Stimulated activated CD4-positive, alpha-beta T cell treated with anti-CD3 and anti-CD28 coated beads, Interleukin-15, amount 100 ng/mL, for 24 hours (primary cell): ENCODE data around the gene RPS18.

Source experiments
- DNase-seq: peaks from one replicate; pipeline ENCODE4 v3.0.0-alpha.2; 2020

The RPS18 gene

DNA sequence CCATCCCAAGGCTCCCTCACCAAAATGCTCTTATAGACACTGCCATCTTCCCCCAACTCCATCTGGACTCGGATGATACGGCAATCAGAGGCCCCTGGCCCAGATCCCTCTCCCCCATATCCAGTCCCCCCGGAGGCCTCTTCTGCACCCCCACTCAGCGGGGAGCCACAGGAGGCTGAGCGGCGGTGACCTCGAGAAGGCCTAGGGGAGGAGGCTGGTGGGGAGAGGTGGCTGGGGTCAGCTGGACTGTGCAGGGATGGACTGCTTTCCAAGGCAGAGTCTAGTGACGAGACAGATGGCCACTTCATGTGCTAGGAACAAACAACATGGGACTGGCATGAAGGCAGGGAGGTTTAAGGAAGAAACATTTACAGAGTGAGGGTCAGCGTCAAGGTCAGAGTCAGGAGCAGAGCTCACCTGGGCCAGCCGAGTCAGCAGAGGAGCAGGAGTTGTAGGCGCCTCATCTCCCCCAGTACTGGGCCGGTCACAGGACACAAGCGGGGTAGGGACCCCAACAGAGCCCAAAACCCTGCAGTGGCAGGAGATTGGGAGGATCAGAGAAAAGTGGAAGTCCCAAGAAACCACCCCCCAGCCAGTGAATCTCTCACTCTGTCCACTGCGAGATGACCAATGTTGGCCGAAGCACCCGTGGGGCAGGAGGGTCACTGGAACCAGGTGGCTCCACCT, 21.3 kb downstream of the RPS18 start:
- no peak for DNase-seq

DNA sequence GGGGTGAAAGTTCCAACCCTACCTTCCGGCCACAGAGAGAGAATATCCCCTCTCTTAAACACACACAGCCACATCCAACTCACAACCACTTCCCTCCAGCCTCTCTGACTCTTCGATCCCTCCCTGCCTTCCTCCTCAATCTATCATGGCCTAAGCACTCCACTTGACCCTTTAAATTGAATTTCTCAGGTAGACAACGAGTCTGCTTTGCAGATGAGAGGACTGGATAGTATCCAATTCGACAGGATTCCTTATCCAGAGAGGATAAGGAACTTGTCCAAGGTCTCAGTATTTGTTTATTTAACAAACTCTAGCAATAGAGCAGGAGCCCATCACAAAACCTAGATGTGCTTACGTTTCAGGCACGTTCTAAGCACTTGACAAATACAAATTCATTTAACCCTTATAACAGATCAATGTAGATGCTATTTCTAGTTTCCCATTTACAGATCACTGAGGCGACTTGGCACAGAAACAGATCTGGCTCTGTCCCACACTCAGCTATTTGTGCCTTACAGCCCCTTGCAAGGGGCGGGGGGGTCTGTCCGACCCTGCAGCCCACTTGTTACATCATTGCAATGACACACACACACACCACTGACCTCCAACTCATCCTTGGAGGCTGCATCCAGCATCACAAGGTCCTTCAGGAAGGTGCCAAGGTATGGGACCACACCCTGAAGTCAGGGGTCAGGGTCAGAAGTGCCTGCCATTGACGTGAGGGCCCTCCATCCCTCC, 22.4 kb downstream of the RPS18 start:
- no peak for DNase-seq

DNA sequence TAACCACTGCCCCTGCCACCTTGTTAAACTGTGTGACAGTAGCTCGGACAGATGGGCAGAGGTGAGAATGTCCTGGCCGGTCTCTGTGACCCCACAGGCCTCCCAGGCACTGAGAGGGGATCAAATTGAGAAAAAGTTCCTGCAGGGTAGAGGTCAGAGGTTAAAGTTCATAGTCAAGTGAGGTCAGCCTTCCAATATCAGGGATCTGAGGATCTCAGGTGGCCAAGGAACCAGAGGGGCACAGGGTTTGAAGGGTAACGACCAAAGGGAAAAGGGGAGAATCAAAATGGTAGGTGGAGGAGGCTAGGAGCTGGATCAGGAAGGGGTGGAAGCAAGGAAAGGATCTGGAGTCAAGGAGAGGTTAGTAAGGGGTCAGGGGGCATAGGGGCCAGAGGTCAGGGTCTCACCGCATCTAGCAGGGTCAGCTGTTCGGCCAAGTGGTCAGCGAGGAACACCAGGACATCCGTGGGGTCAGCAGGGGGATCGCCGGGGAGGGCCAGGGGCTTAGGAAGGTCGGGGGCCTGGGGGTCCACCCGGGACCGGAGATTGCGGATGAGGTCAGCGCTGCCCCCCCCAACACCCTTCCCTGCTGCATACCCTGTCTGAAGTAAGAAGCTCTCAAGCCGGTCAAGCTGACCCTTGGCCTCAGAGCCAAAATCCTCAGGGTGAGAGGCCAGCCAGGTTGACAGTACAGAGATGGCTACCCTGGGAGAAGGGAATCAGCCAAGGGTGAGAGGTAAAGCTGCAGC, 23.9 kb downstream of the RPS18 start:
- no peak for DNase-seq

DNA sequence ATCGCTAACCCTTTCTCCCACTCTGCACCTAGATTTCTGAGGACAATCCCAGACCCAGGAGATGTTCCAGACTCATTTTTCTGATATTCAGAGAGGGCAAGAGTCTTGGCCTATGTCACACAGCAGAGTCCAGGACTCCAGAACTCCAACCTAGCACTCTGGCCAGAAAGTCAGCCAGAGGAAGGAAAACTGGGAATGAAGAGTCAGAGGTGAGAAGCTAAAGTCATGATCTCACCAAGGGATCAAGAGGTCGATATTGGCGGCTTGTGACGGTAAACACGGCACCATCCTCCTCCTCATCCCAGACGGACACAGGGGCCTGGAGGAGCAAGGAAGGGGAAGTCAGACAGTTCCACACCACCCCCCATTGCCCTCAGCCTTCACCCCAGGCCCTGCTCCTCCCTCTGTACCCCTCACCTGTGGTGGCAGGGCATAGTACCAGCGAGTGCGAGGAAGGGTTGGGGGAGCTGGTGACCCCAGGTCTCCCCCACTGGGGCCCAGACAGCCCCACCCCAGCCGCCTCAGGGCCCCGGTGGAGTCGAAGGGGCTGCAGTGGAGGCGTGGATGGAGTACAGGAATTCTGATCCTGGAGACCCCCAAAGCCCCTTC, 25.0 kb downstream of the RPS18 start:
- DNase-seq: no peak

DNA sequence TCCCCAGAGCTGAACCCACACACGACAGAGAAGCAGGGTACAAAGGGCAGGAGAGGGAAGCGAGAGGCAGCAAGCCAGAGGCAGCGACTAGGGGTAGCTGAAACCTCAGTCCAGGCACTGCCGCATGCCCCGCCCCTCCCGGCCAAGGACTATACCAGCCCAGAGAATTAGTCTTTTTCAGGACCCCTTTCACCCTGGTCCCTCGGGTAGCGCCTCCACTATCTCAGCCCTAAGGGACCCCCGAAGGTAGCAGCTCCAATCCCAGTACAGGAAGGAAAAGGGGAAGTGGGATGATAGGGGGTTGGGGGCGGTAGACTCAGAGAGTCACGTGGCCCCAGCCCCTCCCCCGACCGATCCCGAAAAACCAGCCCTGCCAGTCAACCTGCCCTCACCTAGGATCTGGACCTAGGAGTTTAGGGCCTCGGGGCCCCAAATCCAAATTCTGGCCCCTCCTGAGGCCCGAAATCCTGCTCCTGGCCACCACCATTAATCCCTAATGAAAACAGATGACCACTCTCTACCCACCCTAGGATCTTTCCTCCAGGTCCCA, 25.6 kb downstream of the RPS18 start:
- DNase-seq: no peak

DNA sequence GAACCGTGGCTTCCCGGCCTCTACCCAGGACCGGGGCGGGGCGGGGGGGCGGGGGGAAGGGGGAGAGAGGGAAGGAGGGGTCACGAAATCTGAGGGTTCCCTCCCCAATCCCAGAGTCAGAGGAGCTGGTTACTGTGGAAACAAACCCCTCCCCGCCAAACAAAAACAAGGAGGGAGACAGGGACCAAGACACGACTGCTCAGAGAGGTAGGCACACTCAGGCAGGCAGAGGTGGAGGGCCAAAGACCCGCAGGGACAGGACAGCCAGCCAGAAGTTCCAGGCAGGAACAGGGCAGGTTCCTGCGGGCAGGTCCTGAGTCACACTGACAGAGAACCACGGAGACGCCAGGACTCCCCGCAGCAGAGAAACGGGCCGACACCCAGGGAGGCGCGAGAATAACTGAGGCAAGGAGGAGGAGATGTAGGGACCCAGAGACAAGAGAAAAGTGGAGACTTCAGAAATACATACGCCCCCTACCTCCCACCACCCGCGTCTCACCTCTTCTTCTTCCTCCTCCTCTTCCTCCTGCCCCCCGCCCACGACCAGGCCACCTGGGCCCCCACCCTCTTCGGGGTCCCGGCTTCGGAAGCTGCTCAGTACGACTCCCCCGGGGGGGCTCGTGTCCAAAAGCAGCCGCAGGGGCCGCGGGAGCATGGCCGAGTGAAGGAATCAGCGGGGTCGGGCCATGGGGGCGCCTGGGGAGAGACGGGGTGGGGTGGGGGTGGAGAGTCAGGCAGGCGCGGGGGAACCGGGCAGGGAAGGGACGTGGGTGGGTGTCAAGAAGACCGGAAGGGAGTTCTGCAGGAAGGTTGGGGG, 26.3 kb downstream of the RPS18 start:
- peak; percentile 76 for DNase-seq

DNA sequence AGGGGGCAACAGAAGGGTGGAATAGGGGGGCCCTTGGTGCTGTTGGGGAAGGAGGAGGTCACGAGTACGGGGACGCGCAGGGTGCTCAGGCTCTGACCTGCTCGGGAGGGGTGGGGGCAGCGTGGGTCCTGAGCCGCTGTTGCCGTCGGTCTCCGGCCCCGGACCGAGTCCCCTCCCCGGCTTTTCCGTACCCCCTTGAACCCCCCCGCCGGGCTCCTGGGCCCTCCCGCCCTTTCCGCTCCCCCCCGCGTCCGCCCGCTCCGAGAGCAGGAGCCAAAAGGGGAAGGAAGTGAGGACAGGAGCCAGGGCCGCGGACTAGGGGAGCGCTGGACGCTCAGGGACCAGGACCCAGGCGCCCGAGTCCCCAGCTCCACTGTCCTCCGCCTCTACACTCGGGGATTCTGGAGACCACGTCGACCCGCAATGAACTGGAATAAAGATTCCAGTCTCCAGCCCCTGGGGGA, 26.9 kb downstream of the RPS18 start, which contains the start of gene RGL2:
Gene RGL2, minus strand, starts transcription at position 170 of the 464 bp plus-strand sequence. CDS start 332 bp downstream, outside the sequence.
- DNase-seq: peak; percentile 71

DNA sequence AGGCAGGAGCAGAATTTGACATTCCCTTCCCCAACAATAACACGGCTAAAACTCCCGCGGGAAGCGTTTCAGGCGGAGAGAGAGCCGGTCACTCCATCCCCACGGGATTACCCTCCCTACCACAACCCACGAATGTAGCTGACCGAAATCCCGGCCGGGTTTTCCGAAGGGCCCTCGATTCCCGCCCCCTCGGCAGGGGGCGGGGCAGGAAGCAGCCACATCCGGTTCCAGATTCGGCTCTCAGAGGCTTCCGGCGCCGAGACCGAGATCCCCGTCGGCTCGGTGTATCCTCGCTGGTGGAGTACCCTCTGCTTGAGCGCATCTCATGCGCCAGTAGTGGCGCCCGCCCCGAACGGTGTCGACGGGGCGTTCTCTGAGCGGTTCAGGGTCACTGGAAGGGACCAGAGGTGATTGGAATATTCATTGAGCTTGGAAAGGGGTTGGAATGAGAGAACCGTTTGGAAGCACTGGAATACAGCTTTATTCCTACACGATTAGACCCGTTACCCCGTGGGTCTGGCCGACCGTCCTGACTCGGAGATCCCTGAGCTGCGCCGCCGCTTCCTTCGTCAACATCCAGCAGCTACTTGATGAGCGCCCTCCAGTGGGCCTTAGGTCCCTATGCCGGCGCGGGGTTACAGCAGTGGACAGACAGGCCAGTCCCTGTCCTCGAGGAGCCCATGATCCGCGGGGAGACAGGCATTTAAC, 27.5 kb downstream of the RPS18 start:
- peak; percentile 95 for DNase-seq

DNA sequence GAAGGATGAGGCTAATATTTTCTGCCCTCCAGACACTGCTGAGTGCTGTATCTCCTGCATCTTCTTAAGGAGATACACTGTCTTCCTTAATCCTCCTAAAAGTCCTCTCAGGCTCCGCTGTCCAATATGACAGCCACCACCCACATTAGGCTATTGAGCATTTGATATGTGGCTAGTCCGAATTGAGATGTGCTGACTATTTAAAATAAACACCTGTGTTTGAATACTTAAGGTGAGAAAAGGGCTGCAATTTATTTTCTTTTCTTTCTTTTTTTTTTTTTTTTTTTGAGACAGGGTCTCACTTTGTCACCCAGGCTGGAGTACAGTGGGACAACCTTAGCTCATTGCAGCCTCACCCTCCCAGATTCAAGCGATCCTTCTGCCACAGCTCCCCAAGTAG, 30.0 kb downstream of the RPS18 start:
- DNase-seq: no peak

DNA sequence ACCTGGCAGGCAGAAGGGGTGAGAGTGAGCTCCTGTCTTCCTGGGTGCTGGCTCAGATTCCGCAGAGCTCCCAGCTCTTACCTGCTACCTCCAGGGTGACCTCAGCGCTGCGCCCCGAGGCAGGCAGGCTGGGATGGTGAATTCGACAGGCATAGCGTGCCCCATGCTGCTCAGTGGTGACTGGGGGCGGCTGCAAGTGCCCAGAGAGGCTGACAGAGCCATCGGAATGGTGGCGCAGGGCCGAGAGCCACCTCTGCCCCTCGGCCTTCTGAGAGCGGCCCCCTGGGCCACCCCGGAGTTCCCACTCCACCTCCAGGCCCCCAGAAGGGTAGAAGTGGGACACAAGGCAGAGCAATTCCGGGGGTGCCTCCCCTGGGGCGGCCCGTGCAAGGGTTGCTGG, 32.3 kb downstream of the RPS18 start:
- no peak for DNase-seq

DNA sequence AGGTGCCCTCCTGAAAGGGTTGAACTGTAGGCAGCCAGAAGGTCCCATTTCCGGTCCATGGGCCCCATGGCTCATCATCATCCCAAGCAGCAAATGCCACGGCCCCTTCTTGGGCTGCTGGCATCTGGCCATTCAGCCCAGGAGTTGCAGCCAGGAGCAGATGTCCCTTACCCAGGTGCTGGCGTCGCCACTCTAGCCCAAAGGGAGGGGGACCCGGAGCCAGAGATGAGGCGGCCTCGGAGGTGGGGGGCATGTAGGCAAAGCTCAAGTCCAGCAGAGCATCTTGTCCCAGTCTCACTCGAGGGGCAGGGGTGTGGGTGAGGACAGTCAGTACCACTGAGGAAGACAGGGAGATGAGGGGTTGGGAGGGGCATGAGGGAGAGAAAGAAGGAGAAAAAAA, 33.2 kb downstream of the RPS18 start:
- no peak for DNase-seq

DNA sequence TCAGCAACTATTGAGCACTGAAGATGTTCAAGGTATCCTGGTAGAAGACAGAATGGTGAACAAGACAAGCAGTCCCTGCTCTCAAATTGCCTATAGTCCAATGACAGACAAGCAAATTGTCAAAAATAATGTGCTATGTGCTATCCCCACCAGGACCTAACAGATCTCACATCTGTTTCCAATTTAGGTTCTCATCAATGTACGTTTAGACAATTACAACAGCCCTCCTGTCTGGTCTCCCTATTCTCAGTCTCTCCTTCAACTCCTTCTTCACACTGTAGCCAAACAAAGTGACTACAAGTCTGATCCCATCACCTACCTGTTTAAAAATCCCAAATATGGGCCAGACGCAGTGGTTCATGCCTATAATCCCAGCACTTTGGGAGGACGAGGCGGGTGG, 34.5 kb downstream of the RPS18 start:
- no peak for DNase-seq

DNA sequence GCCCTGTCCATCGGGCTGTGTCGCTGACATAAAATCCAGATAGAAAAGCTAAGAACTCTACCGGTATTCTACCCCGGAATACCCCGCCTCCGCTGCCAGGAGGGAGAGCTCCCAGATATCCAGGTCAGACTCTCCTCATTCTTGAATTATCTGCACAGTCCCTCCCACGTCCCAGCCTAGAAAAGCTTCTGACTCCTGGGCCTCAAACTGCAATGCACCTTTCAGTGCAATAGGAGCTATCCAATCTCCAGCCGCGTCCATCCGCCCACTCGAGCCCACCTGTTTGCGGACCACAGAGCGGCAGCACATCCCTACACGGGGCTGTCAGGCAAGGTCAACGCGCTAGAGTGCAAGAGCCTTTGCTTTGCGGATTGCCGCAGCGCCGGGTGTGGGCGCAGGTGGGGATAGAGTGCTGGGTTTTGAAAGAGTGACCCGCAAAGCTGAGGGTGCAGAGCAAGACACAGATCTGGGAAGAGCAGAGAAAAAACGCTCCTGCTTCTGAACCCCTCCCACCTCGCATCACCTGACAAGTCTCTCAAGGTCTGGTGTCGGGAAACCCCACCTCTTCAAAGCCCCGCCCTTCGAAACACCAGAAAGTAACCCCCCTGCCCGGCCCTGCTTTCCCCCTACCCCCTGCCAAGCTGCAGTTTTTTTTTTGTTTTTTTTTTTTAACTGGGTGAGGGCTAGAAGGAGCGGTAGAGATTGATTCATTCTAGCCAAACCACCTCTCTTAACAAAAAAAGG, 40.7 kb downstream of the RPS18 start:
- peak; percentile 89 for DNase-seq

DNA sequence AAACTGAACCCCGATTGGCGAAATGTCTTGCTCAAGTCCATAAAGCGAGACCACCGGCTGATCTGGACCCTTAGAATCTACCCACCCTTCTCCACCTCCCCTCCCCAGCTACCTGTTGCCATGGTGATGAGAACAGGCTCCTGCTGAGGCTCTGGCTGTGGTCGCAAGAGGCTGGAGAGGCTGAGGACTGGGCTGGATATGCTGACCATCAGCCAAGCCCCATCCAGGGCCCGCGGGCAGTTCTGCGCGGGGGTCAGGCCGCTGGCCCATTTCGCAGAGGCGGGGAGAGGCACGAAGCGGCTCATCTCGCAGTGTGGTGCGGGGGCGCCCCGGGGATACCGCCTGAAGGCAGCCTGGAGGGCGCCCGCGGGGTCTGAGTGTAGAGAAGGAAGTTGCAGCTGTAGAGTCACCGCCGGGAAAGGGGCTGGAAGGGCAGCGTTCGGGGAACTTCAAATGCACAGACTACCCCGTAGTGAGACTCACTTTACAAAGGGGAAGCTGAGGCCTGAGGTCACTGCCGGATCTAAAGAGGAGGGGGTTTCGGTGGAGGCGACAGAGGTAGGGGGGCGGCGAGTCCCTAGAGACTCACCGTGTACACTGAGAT, 41.3 kb downstream of the RPS18 start:
- peak; percentile 66 for DNase-seq

DNA sequence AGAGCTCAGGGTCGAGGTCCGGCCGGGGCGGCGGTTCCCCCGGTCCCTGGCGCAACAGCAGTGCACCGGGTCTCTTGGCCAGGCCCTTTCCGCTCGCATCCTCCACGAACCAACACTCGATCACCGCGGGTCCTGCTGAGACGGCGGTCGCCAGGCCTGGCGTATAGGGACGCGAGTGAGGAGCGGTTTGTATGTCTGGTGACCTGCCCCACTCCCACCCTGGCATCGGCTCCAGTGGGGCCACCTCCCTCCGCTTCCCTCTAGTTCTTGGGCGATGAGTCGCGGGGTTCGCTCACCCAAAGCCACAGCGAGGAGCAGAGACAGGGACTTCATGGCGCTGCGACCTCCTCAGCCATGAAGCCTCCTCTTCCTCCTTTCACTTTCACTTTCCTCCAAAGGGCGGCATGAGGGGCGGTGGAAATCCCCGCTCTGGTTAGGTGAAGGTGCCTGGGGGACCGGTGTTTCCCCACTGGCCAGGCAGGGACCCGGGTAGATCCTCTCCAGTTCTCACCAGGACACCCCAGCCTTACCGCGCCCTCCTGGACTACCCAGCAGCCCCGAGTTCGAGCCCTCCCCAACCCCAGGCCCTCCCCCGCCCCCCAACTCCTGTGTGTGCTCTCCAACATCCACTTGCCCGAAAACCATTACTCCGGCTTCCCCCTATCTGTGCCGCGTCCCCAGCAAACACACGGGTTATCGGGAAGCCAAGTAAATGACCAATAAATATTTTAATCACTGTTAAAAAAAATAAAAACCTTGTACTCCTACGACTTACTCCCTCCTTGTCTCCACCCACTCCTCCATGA, 42.0 kb downstream of the RPS18 start, which contains the start of gene TAPBP:
Gene TAPBP, minus strand, starts transcription at position 370 of the 806 bp plus-strand sequence. Its CDS starts 37 bp downstream, at position 333.
- DNase-seq: peak; percentile 89

DNA sequence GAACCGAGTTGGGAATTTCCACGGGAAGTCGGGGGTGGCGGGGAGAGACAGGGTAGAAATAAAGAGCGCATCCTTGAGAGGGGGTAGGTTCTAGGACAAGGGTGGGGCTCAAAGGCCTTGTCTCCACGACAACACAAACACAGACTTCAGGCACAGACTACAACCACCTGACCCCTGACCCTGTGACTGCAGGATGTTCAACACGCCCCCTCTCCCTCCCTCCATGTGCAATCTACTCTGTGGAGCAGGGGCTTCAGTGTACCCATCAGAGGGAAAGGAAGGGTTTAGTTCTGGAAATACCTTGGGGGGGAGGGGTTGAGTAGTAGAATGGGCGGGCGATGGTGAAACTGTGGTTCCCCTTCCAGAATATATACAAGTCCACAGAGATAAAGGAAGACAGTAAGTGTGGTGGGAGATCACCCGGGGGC, 42.7 kb downstream of the RPS18 start:
- DNase-seq: peak; percentile 75

DNA sequence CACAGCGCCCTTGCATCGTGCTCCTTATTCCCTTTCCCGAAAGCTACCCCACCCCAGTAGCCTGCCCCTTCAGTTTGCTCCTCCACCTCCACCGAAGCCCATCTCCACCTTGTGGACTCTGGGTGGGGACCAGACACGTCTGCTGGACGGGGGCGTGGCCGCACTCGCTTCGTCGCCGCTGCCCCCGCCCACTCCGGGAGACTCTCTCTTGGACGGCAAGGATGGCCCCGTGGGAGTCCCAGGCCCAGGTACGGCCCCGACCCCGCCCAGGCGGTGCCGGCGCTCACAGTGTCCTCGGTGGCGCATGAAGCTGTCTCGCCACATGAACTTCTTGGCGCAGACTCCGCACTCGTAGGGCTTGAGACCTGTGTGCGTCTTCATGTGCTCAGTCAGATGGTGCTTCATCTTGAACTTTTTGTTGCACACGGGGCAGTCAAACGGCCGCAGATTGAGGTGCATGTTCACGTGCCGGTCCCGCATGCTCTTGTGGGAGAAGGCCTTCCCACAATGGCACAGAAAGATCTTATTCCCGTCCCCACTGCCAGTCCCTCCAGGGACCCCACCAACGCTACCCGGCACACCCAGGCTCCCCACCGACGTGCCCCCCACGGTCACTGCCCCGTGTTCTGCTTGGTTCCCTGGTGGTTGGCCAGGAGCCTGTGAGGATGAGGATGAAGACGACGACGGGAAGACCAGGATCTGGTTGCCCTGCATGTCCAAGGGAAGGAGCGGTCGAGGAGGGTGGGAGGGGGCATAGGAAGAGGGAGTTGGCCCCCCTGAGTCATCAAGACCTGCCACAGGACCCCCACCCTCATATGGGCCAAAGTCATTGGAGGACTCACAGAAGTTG, 43.3 kb downstream of the RPS18 start:
- DNase-seq: peak; percentile 44
